ENCODE data around the gene GPRIN3. TPM values are rescaled to one million over a fixed set of nuclear protein-coding genes. Genes with fewer than 3 reads are reported as not detected.

GPRIN3 gene
- total RNA-seq, 2 donors from 2014 or later = 2.1 to 2.3 TPM

- Mint-ChIP-seq H3K4me1 (peaks cover 14% of the 10 kb centered on the region), H3K27me3 (ENCODE audit: insufficient read depth) (peaks cover 18% of the 10 kb centered on the region), H3K36me3 (ENCODE audit: low read depth) (no peaks in the 10 kb centered on the region), H3K27ac (no peak overlapping the region), H3K9me3 (no peaks in the 10 kb centered on the region), H3K4me3 (no peak overlapping the region)
- no peak for DNase-seq
- Histone ChIP-seq H3K27me3 (ENCODE audit: control insufficient read depth, insufficient read depth, low read length, poor library complexity, severe bottlenecking) (peaks cover 20% of the 10 kb centered on the region), H3K27ac (ENCODE audit: low read depth, low read length) (no peak overlapping the region), H3K9ac (ENCODE audit: extremely low read depth, low read length, poor library complexity, severe bottlenecking) (no peak overlapping the region), H3K36me3 (ENCODE audit: control insufficient read depth, insufficient read depth, low read length) (no peaks in the 10 kb centered on the region), H3K9me3 (ENCODE audit: control insufficient read depth, low read length) (no peaks in the 10 kb centered on the region), H3K4me1 (ENCODE audit: control insufficient read depth, insufficient read depth, low read length) (no peaks in the 10 kb centered on the region), H3K4me3 (ENCODE audit: low read length) (no peak overlapping the region)
- no peak for TF ChIP-seq CTCF (conservative IDR thresholded peaks at IDR 0.05)
- WGBS, 2 experiments (ENCODE audit: insufficient coverage in 1 of 2, insufficient read length in 1 of 2) = 94 to 98% methylated on average over 7 of the region's 7 CpGs
Observed at GRCh38 chr4:89303177-89303576, 4.4 kb downstream of the GPRIN3 start.

DNA sequence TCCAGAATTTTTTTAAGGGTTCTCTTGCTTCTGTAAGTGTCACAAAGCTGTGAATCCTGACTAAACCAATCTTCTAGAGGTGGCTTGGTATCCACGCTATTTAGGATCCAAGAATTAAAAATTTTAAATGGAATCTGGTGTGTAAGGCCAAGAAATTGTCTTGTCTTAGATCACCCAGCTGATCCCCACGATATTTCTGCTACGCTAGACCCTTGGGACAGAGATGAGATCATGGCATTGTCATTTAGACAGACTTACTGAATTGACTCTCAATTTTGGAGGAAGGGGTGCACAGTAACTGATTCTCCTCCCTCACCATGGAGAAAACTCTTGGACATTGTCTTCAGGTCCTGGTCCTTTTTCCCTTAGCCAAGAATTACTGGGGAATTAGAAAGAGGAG, 5.7 kb downstream of the GPRIN3 start:
- no peak overlapping the region for H3K27ac Mint-ChIP-seq
- no peak for TF ChIP-seq CTCF (conservative IDR thresholded peaks at IDR 0.05)
- H3K27me3 Mint-ChIP-seq (ENCODE audit: insufficient read depth) = peaks cover 12% of the 10 kb centered on the region
- no peak for DNase-seq
- no peaks in the 10 kb centered on the region for H3K9me3 Mint-ChIP-seq
- peaks cover 12% of the 10 kb centered on the region for H3K4me1 Mint-ChIP-seq
- Histone ChIP-seq H3K4me3 (ENCODE audit: low read length) (no peak overlapping the region), H3K9me3 (ENCODE audit: control insufficient read depth, low read length) (no peaks in the 10 kb centered on the region), H3K9ac (ENCODE audit: extremely low read depth, low read length, poor library complexity, severe bottlenecking) (no peak overlapping the region), H3K36me3 (ENCODE audit: control insufficient read depth, insufficient read depth, low read length) (no peaks in the 10 kb centered on the region), H3K4me1 (ENCODE audit: control insufficient read depth, insufficient read depth, low read length) (no peaks in the 10 kb centered on the region), H3K27me3 (ENCODE audit: control insufficient read depth, insufficient read depth, low read length, poor library complexity, severe bottlenecking) (peaks cover 15% of the 10 kb centered on the region), H3K27ac (ENCODE audit: low read depth, low read length) (no peak overlapping the region)
- H3K4me3 Mint-ChIP-seq = no peak overlapping the region
- H3K36me3 Mint-ChIP-seq (ENCODE audit: low read depth) = no peaks in the 10 kb centered on the region
- 84 to 94% methylated on average over 3 of the region's 3 CpGs for WGBS, 2 experiments (ENCODE audit: insufficient coverage in 1 of 2, insufficient read length in 1 of 2)

DNA sequence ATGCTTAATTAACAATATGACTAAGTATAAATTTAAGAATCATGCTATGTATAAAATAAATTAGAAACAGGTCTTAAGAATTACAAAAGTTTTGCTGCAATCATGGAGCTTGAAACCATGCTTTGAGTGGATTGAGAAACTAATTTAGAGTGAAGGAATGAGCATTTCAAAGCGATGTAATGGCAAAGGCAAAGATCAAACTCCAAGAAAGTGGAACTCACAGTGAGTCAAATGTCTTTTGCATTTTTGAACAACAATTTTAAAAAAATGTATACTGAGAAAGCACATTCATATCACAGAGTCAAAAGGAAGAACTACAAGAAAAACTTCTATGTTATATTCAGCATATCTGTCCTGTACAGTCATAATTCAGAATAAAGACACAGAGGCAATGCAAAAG, 6.6 kb downstream of the GPRIN3 start:
- Histone ChIP-seq H3K4me1 (ENCODE audit: control insufficient read depth, insufficient read depth, low read length) (no peaks in the 10 kb centered on the region), H3K27ac (ENCODE audit: low read depth, low read length) (no peak overlapping the region), H3K4me3 (ENCODE audit: low read length) (no peak overlapping the region), H3K9ac (ENCODE audit: extremely low read depth, low read length, poor library complexity, severe bottlenecking) (no peak overlapping the region), H3K36me3 (ENCODE audit: control insufficient read depth, insufficient read depth, low read length) (no peaks in the 10 kb centered on the region), H3K9me3 (ENCODE audit: control insufficient read depth, low read length) (no peaks in the 10 kb centered on the region), H3K27me3 (ENCODE audit: control insufficient read depth, insufficient read depth, low read length, poor library complexity, severe bottlenecking) (peaks cover 6% of the 10 kb centered on the region)
- Mint-ChIP-seq H3K27ac (no peak overlapping the region), H3K4me3 (no peak overlapping the region), H3K36me3 (ENCODE audit: low read depth) (no peaks in the 10 kb centered on the region), H3K27me3 (ENCODE audit: insufficient read depth) (peaks cover 3% of the 10 kb centered on the region), H3K9me3 (no peaks in the 10 kb centered on the region), H3K4me1 (peaks cover 4% of the 10 kb centered on the region)
- no peak for DNase-seq
- WGBS, 2 experiments (ENCODE audit: insufficient coverage in 1 of 2, insufficient read length in 1 of 2) = 94% methylated on average over 1 of the region's 1 CpG; no CpG with 5 or more reads in 1 of the 2 experiments
- no peak for TF ChIP-seq CTCF (conservative IDR thresholded peaks at IDR 0.05)
